GM10248 (cell line): ENCODE data around the gene ATP2B2.

Experiments used
- CTCF ChIA-PET: fragments of 300-600 bp; sonication (Branson Sonifier 250); formaldehyde crosslinking; extraction: SDS; loops from one replicate; lab custom pipeline; 2021; ENCODE audit warnings: antibody characterized with exemption; lab: Yijun Ruan, JAX
- POLR2A ChIA-PET: fragments of 350-650 bp; sonication (Branson Sonifier 250); formaldehyde crosslinking; extraction: SDS; loops from one replicate; lab custom pipeline; 2020; ENCODE audit warnings: antibody characterized with exemption; lab: Yijun Ruan, JAX
- DNase-seq: peaks from one replicate; pipeline ENCODE4 v3.0.0; 2012; ENCODE audit errors: extremely low spot score
- TF ChIP-seq, protein P1 (sequence below): IDR thresholded peaks from 2 replicates; pipeline ENCODE4 v1.5.1; 2012; ENCODE audit warnings: mild to moderate bottlenecking, low read depth; ENCODE audit errors: extremely low read depth, missing control alignments, control extremely low read depth

Gene ATP2B2

DNA sequence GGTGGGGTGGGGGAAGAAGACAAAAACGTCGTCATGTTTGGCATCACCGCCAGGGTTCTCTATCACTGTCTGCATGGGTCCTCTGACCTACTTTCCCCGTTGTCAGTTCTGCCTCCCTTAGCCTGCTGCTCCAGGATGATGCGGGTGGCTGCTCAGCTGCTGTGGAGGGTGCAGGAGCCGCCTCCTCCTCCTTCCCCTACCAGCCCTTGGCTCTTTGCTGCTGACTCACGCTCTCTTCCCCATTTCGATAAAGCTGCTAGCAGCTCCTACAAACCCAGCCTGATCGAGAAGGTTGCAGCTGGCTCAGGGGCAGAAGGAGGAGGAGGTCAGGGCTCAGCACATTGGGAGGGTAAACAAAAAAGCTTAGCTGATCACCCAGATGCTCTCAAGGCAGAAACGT is 135.0 kb downstream of the ATP2B2 start:
- TF ChIP-seq, protein P1, sequence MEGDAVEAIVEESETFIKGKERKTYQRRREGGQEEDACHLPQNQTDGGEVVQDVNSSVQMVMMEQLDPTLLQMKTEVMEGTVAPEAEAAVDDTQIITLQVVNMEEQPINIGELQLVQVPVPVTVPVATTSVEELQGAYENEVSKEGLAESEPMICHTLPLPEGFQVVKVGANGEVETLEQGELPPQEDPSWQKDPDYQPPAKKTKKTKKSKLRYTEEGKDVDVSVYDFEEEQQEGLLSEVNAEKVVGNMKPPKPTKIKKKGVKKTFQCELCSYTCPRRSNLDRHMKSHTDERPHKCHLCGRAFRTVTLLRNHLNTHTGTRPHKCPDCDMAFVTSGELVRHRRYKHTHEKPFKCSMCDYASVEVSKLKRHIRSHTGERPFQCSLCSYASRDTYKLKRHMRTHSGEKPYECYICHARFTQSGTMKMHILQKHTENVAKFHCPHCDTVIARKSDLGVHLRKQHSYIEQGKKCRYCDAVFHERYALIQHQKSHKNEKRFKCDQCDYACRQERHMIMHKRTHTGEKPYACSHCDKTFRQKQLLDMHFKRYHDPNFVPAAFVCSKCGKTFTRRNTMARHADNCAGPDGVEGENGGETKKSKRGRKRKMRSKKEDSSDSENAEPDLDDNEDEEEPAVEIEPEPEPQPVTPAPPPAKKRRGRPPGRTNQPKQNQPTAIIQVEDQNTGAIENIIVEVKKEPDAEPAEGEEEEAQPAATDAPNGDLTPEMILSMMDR: no peak
- DNase-seq: no peak
- POLR2A ChIA-PET: no interaction called here
- CTCF ChIA-PET: interaction anchor here (1.0 kb wide), 1 partner anchor 9 kb away, joined by 5 read pairs; no protein-coding TSS in a partner anchor

DNA sequence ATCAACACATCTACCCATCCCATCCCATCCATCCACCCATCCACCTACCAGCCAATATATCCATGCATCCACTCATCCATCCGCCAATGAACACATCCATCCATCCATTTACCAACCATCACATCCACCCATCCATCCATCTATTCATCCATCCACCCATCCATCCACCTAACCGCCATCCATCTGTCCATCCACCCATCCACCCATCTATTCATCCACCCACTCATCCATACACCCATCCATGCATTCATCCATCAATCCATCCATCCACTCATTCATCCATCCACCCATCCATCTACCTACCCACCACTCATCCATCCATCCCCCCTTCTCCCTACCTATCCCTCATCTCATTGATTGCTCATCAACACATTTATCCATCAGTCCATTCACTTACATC is 136.9 kb downstream of the ATP2B2 start:
- TF ChIP-seq, protein P1: no peak
- POLR2A ChIA-PET: no interaction called here
- DNase-seq: no peak
- CTCF ChIA-PET: no interaction called here

DNA sequence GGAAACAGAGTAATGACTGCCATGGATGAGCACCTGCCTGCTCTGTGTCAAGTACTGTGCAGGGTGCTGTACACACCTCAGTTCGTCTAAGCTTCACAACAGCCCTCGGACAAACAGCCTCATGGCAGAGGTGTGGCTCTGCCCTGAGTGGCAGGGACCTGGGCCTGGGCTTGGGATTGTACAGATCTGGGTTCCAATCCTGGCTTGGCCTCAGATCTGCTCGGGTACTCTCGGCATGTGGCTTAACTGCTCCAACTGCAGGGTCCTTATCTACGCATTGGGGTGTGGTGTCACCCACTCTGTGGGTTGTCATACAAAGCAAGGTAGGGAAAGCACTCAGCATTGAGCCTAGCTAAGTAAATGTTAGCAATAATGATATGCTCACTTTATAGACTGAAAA is 137.9 kb downstream of the ATP2B2 start:
- TF ChIP-seq, protein P1: no peak
- no peak for DNase-seq
- POLR2A ChIA-PET: no interaction called here
- CTCF ChIA-PET: interaction anchor here (1.5 kb wide), 1 partner anchor 8 kb away, joined by 3 read pairs; no protein-coding TSS in a partner anchor

DNA sequence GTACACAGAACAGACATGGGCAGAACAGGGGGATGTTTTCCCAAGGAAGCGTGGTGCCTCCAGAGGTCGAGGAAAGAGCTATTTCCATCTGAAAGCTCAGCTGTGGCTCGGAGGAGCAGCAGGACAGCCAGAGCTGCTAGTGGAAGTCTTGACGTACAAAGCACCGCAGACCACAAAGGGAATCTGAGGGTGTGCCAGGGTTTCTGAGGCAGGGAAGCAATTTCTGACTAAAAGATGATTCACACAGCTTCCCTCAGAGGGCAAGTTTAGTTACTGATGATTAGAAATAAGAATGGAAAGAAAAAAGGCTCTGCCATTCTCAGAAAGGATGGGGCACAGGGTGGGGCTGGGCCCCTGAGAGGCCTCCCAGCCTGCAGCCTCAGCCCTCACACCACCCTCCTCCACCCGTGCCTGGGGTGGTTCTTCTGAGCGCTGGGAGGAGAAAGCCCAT is 138.7 kb downstream of the ATP2B2 start:
- TF ChIP-seq, protein P1: no peak
- ChIA-PET CTCF (interaction anchor here (1.2 to 1.5 kb wide), 2 partner anchors 9 to 21 kb away, joined by 3 read pairs; no protein-coding TSS in a partner anchor), POLR2A (no interaction called here)
- no peak for DNase-seq

DNA sequence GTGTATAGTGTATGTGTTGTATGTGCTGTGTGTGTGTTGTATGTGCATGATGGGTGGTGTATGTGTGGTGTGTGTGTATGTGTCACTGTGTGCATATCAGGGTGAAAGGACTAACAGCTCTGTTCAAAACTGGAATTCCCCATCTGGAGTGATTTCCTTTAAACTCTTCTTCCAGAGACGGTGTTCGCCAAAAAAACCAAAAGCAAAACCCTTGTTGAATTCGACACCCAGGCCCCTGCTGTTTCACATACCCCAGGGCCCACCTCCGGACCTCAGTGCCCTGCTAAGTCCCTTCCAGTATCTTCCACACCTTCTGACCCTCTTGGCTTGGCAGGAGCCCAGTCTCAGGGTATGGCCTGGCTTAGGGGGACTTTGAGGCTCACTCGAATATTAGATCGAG is 139.6 kb downstream of the ATP2B2 start:
- TF ChIP-seq, protein P1: no peak
- POLR2A ChIA-PET: no interaction called here
- CTCF ChIA-PET: interaction anchor here (1.2 kb wide), 1 partner anchor 20 kb away, joined by 3 read pairs; no protein-coding TSS in a partner anchor
- DNase-seq: no peak

DNA sequence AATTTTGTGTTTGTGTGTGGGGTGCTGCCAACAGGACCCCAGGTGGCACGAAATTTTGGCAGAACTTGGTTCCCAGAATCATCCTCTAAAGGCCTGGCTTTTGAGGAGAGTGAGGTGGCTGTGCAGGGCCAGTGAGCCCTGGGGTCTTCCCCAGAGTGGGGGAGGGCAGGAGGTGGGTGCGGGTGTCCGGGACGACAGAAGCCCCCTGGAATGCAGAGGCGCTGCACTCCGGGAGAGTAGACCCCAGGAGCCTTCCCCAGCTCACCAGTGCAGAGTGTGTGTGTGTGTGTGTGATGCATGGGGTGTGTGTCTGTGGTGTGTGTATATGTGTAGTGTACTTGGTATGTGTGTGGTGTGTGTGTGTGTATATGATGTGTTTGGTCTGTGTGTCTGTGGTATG is 140.1 kb downstream of the ATP2B2 start:
- DNase-seq: no peak
- ChIA-PET CTCF (no interaction called here), POLR2A (no interaction called here)
- TF ChIP-seq, protein P1: no peak
